GM21390 (cell line): ENCODE results near the gene SETDB2.

Source experiments
- ATAC-seq: cut with Tn5 transposase; IDR thresholded peaks from one replicate; pipeline ENCODE4 v1.9.1; 2021; ENCODE audit not compliant: unreplicated experiment

Gene SETDB2

GRCh38 chr13:49428041-49428763 lies 15.9 kb upstream of the SETDB2 start:
- no peak for ATAC-seq

- no peak for ATAC-seq
These were observed 15.0 kb upstream of the SETDB2 start for GRCh38 chr13:49429121-49429520.

GRCh38 chr13:49435992-49436391 lies 8.1 kb upstream of the SETDB2 start:
- ATAC-seq: no peak

GRCh38 chr13:49436890-49437289 lies 7.2 kb upstream of the SETDB2 start:
- ATAC-seq: no peak

DNA sequence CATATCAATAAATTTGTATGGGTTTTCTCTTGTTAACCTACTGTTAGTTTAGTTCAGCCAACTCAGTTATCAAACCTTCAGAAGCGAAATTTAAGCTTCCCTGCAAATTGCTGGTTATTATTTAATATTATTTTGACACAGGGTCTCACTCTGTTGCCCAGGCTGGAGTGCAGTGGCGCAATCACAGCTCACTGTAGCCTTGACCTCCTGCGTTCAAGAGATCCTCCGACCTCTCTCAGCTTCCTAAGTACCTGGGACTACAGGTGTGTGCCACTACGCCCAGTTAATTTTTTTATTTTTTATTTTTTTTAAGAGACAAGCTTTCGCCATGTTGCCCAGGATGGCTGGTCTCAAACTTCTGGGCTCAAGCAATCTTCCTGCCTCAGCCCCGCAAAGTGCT lies 6.4 kb upstream of the SETDB2 start:
- no peak for ATAC-seq

DNA sequence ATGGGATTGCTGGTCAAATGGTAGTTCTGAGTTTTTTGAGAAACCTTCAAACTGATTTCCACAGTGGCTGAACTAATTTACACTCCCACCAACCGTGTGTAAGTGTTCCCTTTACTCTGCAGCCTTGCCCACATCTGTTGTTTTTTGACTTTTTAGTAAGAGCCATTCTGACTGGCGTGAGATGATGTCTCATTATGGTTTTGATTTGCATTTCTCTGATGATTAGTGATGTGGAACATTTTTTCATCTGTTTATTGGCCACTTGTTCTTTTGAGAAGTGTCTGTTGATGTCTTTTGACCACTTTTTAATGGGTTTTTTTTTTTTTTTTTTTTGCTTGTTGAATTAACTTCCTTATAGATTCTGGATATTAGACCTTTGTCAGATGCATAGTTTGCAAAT lies 4.5 kb upstream of the SETDB2 start:
- no peak for ATAC-seq

GRCh38 chr13:49441312-49441711 lies 2.8 kb upstream of the SETDB2 start:
- ATAC-seq: no peak

DNA sequence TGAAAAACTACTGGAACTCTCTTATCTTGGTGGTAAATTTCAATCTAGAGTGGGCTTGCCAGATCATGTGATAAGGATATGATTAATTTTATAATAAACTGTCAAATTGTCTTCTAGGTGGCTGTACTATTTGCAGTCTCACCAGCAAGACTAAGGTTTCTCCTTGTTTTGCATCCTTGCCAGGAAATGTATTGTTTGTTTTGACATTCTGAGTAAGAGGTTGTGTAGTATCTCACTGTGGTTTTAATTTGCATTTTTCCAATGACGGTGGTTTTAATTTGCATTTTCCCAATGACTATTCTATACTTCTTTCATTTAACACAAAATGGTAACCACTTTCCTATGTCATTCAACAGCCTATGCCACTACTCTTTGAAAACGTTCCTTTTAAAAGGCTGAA lies 2.2 kb upstream of the SETDB2 start:
- no peak for ATAC-seq

GRCh38 chr13:49443357-49443703 lies 744 bp upstream of the SETDB2 start:
- no peak for ATAC-seq

- ATAC-seq: peak; percentile 8
These were observed 686 bp downstream of the SETDB2 start for GRCh38 chr13:49444524-49445395.

DNA sequence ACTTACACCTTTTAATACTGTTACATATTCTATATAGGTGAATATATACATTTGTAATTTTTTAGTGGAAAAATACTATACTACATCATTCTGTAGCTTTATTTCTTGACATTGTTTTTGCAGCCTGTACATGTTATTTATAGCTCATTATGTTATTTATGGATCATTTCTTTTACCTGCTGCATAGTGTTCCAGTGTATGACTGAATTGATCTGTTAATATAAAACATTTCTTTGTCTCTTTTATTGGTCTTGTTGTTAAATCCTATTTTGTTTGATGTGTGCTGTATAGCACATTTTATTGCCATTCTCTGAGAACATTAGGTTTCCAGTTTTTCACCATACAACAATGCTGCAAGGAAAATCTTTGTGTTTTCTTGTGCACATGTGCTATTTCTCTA lies 2.4 kb downstream of the SETDB2 start:
- no peak for ATAC-seq

- ATAC-seq: no peak
These were observed 4.7 kb downstream of the SETDB2 start for GRCh38 chr13:49448753-49449152.

GRCh38 chr13:49450105-49450819 lies 6.2 kb downstream of the SETDB2 start:
- no peak for ATAC-seq

GRCh38 chr13:49452725-49453457 lies 8.8 kb downstream of the SETDB2 start:
- no peak for ATAC-seq

DNA sequence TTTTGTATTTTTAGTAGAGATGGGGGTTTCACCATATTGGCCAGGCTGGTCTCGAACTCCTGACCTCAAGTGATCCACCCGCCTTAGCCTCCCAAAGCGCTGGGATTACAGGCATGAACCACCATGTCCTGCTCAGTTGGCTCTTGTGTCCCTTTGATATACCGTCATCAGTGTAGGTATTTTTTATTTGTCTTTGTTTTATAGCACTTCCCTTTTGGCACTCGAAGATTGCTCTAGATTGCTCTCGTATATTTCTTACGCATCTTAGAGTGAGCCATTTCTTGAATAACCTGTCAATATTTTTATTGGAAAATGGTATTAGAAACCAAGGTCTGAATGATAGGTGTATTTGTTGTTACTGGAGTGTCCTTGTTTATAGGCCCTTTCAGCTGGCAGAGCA lies 9.4 kb downstream of the SETDB2 start:
- no peak for ATAC-seq

GRCh38 chr13:49454388-49455006 lies 10.4 kb downstream of the SETDB2 start:
- peak; percentile 94 for ATAC-seq

DNA sequence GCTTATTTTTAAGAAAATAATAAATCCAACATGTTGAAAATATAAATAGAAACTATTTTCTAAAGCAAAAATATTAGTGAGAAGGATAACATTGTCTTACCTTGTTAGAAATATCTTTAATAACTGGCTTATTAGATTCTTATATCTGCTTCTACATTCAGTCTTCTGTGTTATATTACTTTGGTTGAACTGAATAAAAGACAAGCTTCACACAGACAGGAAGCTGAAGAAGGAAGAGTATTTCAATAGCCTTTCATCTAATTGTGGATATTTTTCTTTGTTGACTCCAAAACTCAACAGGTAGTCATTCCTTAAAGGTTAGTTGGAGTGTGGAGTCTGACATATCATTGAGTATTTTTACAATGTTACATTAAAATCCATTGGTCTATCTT lies 10.9 kb downstream of the SETDB2 start:
- no peak for ATAC-seq

DNA sequence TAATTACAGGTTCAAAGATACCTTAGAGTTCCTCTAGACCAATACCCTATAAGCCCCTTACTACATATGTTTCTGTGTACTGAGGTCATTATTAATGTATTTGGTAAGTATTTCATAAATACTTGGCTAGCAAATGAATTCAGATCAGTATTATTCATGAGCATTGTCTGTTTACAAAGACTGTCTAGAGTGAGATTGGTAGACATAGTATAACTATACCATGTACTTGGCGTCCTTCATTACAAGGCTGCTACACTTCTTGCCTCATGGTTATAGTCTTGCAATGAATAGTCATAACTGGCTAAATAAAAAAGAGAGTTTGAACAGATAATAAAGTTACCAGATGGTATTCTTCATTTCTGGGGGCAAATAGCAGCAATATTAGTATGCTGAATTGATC lies 12.1 kb downstream of the SETDB2 start:
- no peak for ATAC-seq

DNA sequence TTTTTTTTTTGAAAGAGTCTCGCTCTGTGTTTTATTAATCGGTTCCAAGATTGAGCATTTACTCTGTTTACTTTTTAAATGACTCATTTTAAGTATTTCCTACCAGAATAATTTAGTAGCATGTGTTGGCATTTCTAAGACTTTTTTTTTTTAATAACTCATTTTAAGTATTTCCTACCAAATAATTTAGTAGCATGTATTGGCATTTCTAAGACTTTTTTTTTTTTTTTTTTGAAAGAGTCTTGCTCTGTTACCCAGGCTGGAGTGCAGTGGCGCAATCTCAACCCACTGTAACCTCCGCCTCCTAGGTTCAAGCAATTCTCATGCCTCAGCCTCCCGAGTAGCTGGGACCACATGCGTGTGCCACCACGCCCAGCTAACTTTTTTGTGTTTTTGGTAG lies 13.1 kb downstream of the SETDB2 start:
- no peak for ATAC-seq

- peak; percentile 40 for ATAC-seq
These were observed 15.5 kb downstream of the SETDB2 start for GRCh38 chr13:49459580-49459979.

DNA sequence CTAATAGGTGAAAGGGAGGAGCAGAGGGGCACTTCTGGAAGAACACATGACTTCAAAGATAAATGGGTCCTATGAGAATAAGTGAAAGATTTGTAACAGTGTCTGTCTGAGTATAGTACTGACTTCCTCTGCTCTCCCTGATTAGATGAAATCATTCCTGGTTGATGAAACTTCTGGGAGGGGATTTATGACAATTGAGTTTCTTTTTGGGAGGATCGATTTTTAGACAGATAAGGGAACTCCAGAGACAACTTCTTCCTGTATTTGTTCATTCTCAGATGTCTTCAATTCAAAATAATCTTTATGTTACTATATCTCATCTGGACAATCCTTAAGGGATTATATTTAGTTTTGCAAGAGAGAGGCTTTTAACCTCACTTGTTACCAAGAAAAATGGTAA lies 20.0 kb downstream of the SETDB2 start:
- ATAC-seq: no peak
